ENCODE data around the gene IQSEC1. TPM values are rescaled to one million over a fixed set of nuclear protein-coding genes. Genes with fewer than 3 reads are reported as not detected.

IQSEC1 gene
- total and polyA plus RNA-seq, 2 experiments from 2014 or later = 8.0 to 51.9 TPM

DNA sequence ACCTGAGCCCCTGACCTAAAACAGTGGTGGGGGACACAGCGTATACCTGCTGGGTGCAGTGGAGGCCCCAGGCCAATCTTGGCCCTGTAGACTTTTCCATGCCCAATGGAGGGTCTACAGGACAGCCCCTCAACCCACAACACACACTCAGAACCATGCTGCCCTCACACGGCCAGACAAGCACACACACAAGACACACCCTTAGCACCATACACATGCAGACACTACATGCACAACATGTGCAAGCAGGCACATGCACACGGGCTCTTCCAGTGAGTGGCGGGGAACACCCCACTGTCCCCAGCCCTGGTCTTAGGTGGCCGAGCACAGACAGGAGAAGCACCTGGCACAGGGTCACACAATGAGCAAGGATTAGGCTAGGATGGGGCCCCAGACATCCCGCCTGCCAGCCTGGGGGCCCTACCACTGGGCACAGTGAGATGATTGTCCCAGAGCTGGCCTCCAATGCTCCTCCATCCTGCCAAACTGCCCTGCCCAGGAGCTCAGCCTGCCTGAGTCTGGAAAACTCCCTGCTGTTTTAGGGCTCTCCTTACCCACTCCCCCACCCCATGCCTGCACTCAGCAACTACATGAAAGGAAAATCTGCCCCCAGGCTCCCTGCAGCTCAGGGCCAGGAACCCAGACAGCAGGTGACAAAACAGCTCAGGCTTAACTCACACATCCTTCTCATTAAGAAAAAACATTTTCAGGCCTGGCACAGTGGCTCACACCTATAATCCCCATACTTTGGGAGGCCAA is 15.8 kb downstream of the IQSEC1 start:
- H3K27me3 ChIP-seq (ENCODE audit: insufficient read depth) = no peaks in the 10 kb centered on the region
- no peaks in the 10 kb centered on the region for H3K36me3 ChIP-seq (ENCODE audit: insufficient read depth)
- no peaks in the 10 kb centered on the region for H3F3A ChIP-seq (replicated peaks; ENCODE audit: low read depth)
- H3K27me3 Mint-ChIP-seq (ENCODE audit: insufficient read depth, low read depth, poor library complexity) = peaks cover 19% of the 10 kb centered on the region
- no peaks in the 10 kb centered on the region for H4K20me1 ChIP-seq (replicated peaks; ENCODE audit: insufficient read depth)
- TF ChIP-seq CTCF (conservative IDR thresholded peaks at IDR 0.05; ENCODE audit: low read depth in 2 of 2) = peak in 1 of 2 experiments; percentile 36; a peak in 1 of 4 replicates
- TF ChIP-seq EZH2phosphoT487 (IDR thresholded peaks at IDR 0.05; ENCODE audit: unreplicated experiment) = no peak
- no peak for TF ChIP-seq EZH2 (IDR thresholded peaks at IDR 0.05; ENCODE audit: low read depth, unreplicated experiment)
- H3K4me1 ChIP-seq (ENCODE audit: insufficient read depth) = no peaks in the 10 kb centered on the region
- no peak overlapping the region for H2AFZ ChIP-seq
- H3K79me2 ChIP-seq (replicated peaks; ENCODE audit: insufficient read depth) = no peaks in the 10 kb centered on the region
- no peak overlapping the region for H3K27ac ChIP-seq (ENCODE audit: low read depth)
- H3K4me2 ChIP-seq = no peak overlapping the region
- H3K36me3 Mint-ChIP-seq (ENCODE audit: low read depth) = no peaks in the 10 kb centered on the region
- H3K27ac Mint-ChIP-seq = 0 out of 2 replicates have a peak overlapping the region, but pooled peaks have one; percentile 3
- DNase-seq (ENCODE audit: low spot score) (no peak), ATAC-seq (peak; percentile 45)
- H3K9me2 ChIP-seq (ENCODE audit: insufficient read depth) = no peaks in the 10 kb centered on the region
- H3K4me1 Mint-ChIP-seq = peaks cover 7% of the 10 kb centered on the region; the same call in 2 of the 3 replicates
- H3K9me3 Mint-ChIP-seq = no peaks in the 10 kb centered on the region
- H3K4me3 ChIP-seq = no peak overlapping the region
- H3K4me3 Mint-ChIP-seq = no peak overlapping the region

DNA sequence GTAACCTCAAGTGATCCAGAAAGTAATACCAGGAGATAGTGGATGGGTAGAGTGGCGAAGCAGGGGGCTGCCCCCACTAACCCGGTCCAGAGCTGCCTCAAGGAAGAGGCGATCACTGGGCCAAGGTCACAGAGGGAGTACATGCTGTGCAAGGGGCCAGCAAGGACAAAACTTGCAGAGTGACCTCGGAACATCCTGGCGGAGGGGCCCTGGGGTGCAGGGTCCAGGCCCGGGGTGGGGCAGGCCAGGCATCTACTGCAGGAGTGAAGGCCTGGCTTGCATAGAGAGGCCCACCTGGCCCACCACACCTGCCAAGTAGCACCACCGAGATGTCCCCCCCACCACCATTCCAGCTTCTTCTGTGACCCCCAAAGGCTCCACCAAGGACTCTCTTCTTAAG is 17.6 kb downstream of the IQSEC1 start:
- Histone ChIP-seq H2AFZ (no peak overlapping the region), H3F3A (replicated peaks; ENCODE audit: low read depth) (no peaks in the 10 kb centered on the region), H3K79me2 (replicated peaks; ENCODE audit: insufficient read depth) (no peaks in the 10 kb centered on the region), H3K4me2 (no peak overlapping the region), H3K9me2 (ENCODE audit: insufficient read depth) (no peaks in the 10 kb centered on the region), H3K27me3 (ENCODE audit: insufficient read depth) (no peaks in the 10 kb centered on the region), H3K36me3 (ENCODE audit: insufficient read depth) (no peaks in the 10 kb centered on the region), H4K20me1 (replicated peaks; ENCODE audit: insufficient read depth) (no peaks in the 10 kb centered on the region; the same call in 1 of the 2 replicates), H3K4me1 (ENCODE audit: insufficient read depth) (no peaks in the 10 kb centered on the region), H3K27ac (ENCODE audit: low read depth) (no peak overlapping the region), H3K4me3 (no peak overlapping the region)
- Mint-ChIP-seq H3K36me3 (ENCODE audit: low read depth) (no peaks in the 10 kb centered on the region), H3K27me3 (ENCODE audit: insufficient read depth, low read depth, poor library complexity) (peaks cover 19% of the 10 kb centered on the region), H3K9me3 (no peaks in the 10 kb centered on the region), H3K4me3 (no peak overlapping the region), H3K27ac (no peak overlapping the region), H3K4me1 (peaks cover 19% of the 10 kb centered on the region)
- DNase-seq (ENCODE audit: low spot score) (no peak), ATAC-seq (no peak)
- no peak for TF ChIP-seq CREB1 (CRISPR knock-in tag; IDR thresholded peaks at IDR 0.05; ENCODE audit: low read depth)
- TF ChIP-seq, protein P1, sequence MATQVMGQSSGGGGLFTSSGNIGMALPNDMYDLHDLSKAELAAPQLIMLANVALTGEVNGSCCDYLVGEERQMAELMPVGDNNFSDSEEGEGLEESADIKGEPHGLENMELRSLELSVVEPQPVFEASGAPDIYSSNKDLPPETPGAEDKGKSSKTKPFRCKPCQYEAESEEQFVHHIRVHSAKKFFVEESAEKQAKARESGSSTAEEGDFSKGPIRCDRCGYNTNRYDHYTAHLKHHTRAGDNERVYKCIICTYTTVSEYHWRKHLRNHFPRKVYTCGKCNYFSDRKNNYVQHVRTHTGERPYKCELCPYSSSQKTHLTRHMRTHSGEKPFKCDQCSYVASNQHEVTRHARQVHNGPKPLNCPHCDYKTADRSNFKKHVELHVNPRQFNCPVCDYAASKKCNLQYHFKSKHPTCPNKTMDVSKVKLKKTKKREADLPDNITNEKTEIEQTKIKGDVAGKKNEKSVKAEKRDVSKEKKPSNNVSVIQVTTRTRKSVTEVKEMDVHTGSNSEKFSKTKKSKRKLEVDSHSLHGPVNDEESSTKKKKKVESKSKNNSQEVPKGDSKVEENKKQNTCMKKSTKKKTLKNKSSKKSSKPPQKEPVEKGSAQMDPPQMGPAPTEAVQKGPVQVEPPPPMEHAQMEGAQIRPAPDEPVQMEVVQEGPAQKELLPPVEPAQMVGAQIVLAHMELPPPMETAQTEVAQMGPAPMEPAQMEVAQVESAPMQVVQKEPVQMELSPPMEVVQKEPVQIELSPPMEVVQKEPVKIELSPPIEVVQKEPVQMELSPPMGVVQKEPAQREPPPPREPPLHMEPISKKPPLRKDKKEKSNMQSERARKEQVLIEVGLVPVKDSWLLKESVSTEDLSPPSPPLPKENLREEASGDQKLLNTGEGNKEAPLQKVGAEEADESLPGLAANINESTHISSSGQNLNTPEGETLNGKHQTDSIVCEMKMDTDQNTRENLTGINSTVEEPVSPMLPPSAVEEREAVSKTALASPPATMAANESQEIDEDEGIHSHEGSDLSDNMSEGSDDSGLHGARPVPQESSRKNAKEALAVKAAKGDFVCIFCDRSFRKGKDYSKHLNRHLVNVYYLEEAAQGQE (IDR thresholded peaks at IDR 0.05; ENCODE audit: unreplicated experiment) = no peak
- TF ChIP-seq NANOG (IDR thresholded peaks at IDR 0.05; ENCODE audit: borderline replicate concordance) = no peak
- no peak for TF ChIP-seq ZNF462 (CRISPR knock-in tag; IDR thresholded peaks at IDR 0.05)
